ENCODE data around the gene ANKRD11.

The ANKRD11 gene

DNA sequence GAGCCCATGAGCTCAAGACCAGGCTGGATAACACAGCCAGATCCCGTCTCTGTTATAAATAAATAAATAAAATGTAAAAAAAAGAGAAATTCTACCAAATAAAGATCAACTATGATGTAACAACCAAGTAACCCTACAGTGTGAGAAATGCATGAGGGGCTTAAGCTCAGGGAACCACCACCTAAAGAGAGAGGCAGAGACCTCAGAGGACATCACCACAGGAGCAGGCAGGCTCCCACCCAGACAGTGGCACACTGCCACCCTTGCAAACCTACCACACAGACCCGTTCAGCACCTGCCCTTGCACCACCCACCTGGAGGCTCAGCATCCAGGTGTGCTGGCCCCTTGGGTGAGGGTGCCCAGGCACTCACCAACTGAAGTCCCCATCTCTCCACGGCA, 45.6 kb downstream of the ANKRD11 start:
- H3K9ac ChIP-seq = peak overlapping the region; percentile 35; the same call in 1 of the 2 replicates

DNA sequence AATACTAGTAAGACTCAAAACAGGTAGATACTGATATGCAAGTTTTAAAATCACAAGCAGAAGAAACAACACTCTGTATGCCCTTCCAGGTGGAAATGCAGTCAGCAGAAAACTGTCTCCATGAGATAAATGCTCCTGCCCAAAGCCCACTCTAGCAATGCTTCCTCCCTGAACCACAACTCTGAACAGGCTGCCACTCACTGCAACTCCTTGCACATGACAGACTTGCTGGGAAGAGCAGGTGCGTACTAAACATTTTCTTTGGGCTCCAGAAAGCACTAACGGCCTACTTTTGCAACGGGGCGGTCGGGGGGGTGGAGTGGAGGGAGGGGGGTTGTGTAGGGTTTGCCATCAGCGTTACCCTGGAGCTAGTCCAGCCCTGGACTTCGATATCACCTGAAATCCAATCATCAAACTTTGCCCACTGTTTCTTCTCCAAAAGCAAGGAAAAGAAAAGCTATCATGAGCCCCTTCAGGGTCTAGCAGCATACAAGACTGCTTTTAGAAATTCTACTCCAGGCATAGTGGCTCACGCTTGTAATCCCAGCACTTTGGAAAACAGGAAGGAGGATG, 46.1 kb downstream of the ANKRD11 start:
- Histone ChIP-seq H3K27me3 (ENCODE audit: insufficient read depth, low read depth) (no peaks in the 10 kb centered on the region), H3K36me3 (ENCODE audit: insufficient read depth) (no peaks in the 10 kb centered on the region), H3K4me2 (peak overlapping the region; percentile 91), H3K4me1 (ENCODE audit: low read depth, poor library complexity, severe bottlenecking) (peaks cover 99% of the 10 kb centered on the region), H3K4me3 (IDR thresholded peaks at IDR 0.05; ENCODE audit: insufficient read depth, low read depth, low read length) (no peak overlapping the region), H4K20me1 (ENCODE audit: insufficient read depth) (peaks cover 56% of the 10 kb centered on the region), H3K9ac (peak overlapping the region; percentile 35; the same call in 1 of the 2 replicates), H3K79me2 (ENCODE audit: insufficient read depth, low read depth) (peaks cover 100% of the 10 kb centered on the region), H3K27ac (peak overlapping the region; percentile 77), H2AFZ (ENCODE audit: low read depth) (no peak overlapping the region)
- TF ChIP-seq, protein P1, sequence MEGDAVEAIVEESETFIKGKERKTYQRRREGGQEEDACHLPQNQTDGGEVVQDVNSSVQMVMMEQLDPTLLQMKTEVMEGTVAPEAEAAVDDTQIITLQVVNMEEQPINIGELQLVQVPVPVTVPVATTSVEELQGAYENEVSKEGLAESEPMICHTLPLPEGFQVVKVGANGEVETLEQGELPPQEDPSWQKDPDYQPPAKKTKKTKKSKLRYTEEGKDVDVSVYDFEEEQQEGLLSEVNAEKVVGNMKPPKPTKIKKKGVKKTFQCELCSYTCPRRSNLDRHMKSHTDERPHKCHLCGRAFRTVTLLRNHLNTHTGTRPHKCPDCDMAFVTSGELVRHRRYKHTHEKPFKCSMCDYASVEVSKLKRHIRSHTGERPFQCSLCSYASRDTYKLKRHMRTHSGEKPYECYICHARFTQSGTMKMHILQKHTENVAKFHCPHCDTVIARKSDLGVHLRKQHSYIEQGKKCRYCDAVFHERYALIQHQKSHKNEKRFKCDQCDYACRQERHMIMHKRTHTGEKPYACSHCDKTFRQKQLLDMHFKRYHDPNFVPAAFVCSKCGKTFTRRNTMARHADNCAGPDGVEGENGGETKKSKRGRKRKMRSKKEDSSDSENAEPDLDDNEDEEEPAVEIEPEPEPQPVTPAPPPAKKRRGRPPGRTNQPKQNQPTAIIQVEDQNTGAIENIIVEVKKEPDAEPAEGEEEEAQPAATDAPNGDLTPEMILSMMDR (conservative IDR thresholded peaks at IDR 0.05; ENCODE audit: low read depth, low read length) = no peak

More for the DNA sequence above, 45.6 kb downstream of the ANKRD11 start:
- TF ChIP-seq, protein P1 (conservative IDR thresholded peaks at IDR 0.05; ENCODE audit: low read depth, low read length) = no peak
- Histone ChIP-seq H3K4me2 (peak overlapping the region; percentile 91), H4K20me1 (ENCODE audit: insufficient read depth) (peaks cover 51% of the 10 kb centered on the region), H3K27me3 (ENCODE audit: insufficient read depth, low read depth) (no peaks in the 10 kb centered on the region), H2AFZ (ENCODE audit: low read depth) (no peak overlapping the region), H3K4me3 (IDR thresholded peaks at IDR 0.05; ENCODE audit: insufficient read depth, low read depth, low read length) (no peak overlapping the region), H3K4me1 (ENCODE audit: low read depth, poor library complexity, severe bottlenecking) (peaks cover 99% of the 10 kb centered on the region), H3K27ac (peak overlapping the region; percentile 77), H3K36me3 (ENCODE audit: insufficient read depth) (no peaks in the 10 kb centered on the region), H3K79me2 (ENCODE audit: insufficient read depth, low read depth) (peaks cover 100% of the 10 kb centered on the region)

GRCh38 chr16:89443727-89444084, 46.7 kb downstream of the ANKRD11 start:
- Histone ChIP-seq H2AFZ (ENCODE audit: low read depth) (no peak overlapping the region), H3K36me3 (ENCODE audit: insufficient read depth) (no peaks in the 10 kb centered on the region), H3K9ac (peak overlapping the region; percentile 35; the same call in 1 of the 2 replicates), H3K4me3 (IDR thresholded peaks at IDR 0.05; ENCODE audit: insufficient read depth, low read depth, low read length) (no peak overlapping the region), H3K4me1 (ENCODE audit: low read depth, poor library complexity, severe bottlenecking) (peaks cover 98% of the 10 kb centered on the region), H3K4me2 (peak overlapping the region; percentile 91), H3K27ac (peak overlapping the region; percentile 77), H3K27me3 (ENCODE audit: insufficient read depth, low read depth) (no peaks in the 10 kb centered on the region), H3K79me2 (ENCODE audit: insufficient read depth, low read depth) (peaks cover 100% of the 10 kb centered on the region), H4K20me1 (ENCODE audit: insufficient read depth) (peaks cover 61% of the 10 kb centered on the region)
- TF ChIP-seq, protein P1 (conservative IDR thresholded peaks at IDR 0.05; ENCODE audit: low read depth, low read length) = no peak

- H2AFZ ChIP-seq (ENCODE audit: low read depth) = no peak overlapping the region
- H3K4me2 ChIP-seq = peak overlapping the region; percentile 91
- H3K27me3 ChIP-seq (ENCODE audit: insufficient read depth, low read depth) = no peaks in the 10 kb centered on the region
- no peak overlapping the region for H3K4me3 ChIP-seq (IDR thresholded peaks at IDR 0.05; ENCODE audit: insufficient read depth, low read depth, low read length)
- H3K9ac ChIP-seq = peak overlapping the region; percentile 35; the same call in 1 of the 2 replicates
- H3K27ac ChIP-seq = peak overlapping the region; percentile 77
- H4K20me1 ChIP-seq (ENCODE audit: insufficient read depth) = peaks cover 67% of the 10 kb centered on the region
- H3K79me2 ChIP-seq (ENCODE audit: insufficient read depth, low read depth) = peaks cover 100% of the 10 kb centered on the region
- H3K36me3 ChIP-seq (ENCODE audit: insufficient read depth) = no peaks in the 10 kb centered on the region
- TF ChIP-seq, protein P1 (conservative IDR thresholded peaks at IDR 0.05; ENCODE audit: low read depth, low read length) = no peak
- H3K4me1 ChIP-seq (ENCODE audit: low read depth, poor library complexity, severe bottlenecking) = peaks cover 93% of the 10 kb centered on the region
These were observed 47.2 kb downstream of the ANKRD11 start for GRCh38 chr16:89442990-89443726.

Data from KMS-11 (cell line).